MM.1S (cell line): ENCODE results near the gene OAS3.

Experiments used
- CTCF ChIP-seq: fragments of 300-600 bp; sonication (generic); IDR thresholded peaks from 2 replicates; pipeline ENCODE4 v1.5.1; 2016; ENCODE audit warnings: antibody characterized with exemption, low read length, mixed read lengths
- EZH2 ChIP-seq: fragments of 300-600 bp; sonication (generic); optimal IDR thresholded peaks from 2 replicates; pipeline ENCODE3; 2017; ENCODE audit warnings: low read depth, mild to moderate bottlenecking, antibody characterized with exemption, low read length, mixed read lengths
- EZH2phosphoT487 ChIP-seq: fragments of 300-600 bp; sonication (generic); IDR thresholded peaks from 2 replicates; pipeline ENCODE4 v1.6.1; 2018; ENCODE audit warnings: antibody characterized with exemption, low read length

GRCh38 chr12:112927925-112928324, 10.3 kb upstream of the OAS3 start:
- TF ChIP-seq CTCF: no peak
- no peak for TF ChIP-seq EZH2
- TF ChIP-seq EZH2phosphoT487: no peak
